GM19351 (cell line): ENCODE data around the gene PIK3R6.
A peak's percentile ranks its signal among the peaks of the same experiment; 100 is the strongest.
"Not testable (repeated sequence)": the region's sequence is repeated elsewhere in the genome, so short reads cannot be mapped to it uniquely, and the experiment has no call there.

Source experiments
- ATAC-seq: cut with Tn5 transposase; IDR thresholded peaks from one replicate; pipeline ENCODE4 v1.9.1; 2021; ENCODE audit warnings: mild to moderate bottlenecking, moderate library complexity; ENCODE audit not compliant: unreplicated experiment

The PIK3R6 gene

DNA sequence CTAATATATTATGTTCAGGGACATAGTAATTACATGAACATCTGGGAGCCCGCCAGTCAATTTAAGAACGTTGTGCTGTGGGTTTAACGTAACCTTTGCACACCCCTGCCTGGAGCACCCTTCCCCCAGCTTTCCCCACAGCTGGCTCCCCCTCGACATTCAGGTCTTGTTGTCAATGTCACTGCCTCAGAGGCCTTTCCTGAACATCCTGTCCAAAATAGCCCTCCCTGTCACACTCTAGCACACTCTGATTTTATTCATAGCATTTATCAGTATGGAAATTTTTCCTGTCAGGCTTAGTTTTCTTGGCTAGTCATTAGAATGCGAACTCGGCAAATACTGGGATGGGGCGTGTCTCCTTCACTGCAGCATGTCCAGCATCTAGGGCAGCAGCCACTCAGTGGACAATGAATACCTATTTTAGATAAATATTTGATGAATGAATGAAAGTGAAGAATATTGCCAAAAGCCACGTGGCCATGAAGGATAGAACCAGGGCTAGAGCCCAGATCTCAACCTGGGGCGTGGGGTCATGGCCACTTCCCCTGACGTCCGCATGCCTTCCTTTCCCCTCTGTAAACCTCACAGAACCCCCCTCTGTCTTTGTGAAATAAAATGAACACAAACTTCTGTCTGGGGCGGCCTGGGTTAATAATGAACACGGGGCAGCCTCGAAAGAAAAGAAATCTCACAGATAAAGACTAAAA, 10.5 kb downstream of the PIK3R6 start:
- no peak for ATAC-seq

DNA sequence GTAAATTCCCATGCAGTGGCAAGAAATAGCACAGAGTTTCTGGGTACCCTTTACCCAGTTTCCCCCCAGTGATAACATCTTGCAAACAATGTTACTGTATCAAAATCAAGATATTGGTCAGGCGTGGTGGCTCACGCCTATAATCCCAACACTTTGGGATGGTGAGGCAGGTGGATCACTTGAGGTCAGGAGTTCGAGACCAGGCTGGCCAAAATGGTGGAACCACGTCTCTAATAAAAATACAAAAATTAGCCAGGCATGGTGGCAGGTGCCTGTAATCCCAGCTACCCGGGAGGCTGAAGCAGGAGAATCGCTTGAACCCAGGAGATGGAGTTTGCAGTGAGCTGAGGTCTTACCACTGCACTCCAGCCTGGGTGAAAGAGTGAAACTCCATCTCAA, 11.3 kb downstream of the PIK3R6 start:
- ATAC-seq, result not testable (repeated sequence)

- peak; percentile 46 for ATAC-seq
Measured at GRCh38 chr17:8855477-8856204, 11.8 kb downstream of the PIK3R6 start.

GRCh38 chr17:8851600-8851999, 15.9 kb downstream of the PIK3R6 start:
- ATAC-seq, result no peak

GRCh38 chr17:8849311-8850041, 18.0 kb downstream of the PIK3R6 start:
- no peak for ATAC-seq

GRCh38 chr17:8847891-8848290, 19.6 kb downstream of the PIK3R6 start:
- ATAC-seq, result no peak

DNA sequence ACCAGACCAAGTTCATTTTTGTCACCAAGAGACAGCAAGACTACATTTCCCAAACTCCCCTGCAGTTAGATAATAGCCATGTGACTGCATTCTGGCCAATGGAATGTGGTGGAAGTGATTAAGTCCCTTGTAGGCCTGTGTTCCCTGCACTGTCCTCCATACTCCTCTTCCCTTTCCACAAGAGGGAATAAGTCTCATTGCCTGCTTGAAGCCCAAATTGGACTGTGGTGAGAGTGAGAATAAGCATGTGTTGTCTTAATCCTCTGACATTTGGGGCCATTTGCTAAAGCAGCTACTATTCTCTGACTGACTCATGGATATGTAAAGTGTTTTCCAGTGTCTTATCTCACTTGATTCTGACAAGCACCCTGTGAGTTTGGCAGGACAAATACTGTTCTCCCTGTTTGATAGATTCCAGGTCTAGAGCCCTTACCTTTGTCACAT, 20.7 kb downstream of the PIK3R6 start:
- no peak for ATAC-seq

- ATAC-seq, result no peak
Measured at GRCh38 chr17:8844229-8845218, 22.9 kb downstream of the PIK3R6 start.

DNA sequence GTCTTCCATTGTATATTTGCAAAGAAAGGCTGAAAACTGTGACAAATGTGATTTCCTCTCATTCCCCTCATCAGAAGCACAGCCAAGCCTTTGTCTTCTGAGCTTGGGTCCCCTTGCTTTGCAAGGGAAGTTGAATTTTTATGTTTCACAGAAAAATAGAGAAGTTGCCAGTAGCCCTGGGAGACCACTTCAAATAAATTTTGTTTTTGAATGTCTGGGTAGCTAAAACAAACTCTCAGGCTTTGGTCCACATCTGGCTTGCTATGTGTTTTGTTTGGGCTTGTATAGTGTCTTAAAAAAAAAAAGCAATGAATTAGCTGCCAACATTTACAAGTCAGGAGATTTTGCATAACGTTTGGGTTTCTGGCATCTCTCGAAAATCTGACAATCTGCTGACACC, 24.1 kb downstream of the PIK3R6 start:
- no peak for ATAC-seq

GRCh38 chr17:8841844-8842243, 25.6 kb downstream of the PIK3R6 start:
- ATAC-seq, result no peak

DNA sequence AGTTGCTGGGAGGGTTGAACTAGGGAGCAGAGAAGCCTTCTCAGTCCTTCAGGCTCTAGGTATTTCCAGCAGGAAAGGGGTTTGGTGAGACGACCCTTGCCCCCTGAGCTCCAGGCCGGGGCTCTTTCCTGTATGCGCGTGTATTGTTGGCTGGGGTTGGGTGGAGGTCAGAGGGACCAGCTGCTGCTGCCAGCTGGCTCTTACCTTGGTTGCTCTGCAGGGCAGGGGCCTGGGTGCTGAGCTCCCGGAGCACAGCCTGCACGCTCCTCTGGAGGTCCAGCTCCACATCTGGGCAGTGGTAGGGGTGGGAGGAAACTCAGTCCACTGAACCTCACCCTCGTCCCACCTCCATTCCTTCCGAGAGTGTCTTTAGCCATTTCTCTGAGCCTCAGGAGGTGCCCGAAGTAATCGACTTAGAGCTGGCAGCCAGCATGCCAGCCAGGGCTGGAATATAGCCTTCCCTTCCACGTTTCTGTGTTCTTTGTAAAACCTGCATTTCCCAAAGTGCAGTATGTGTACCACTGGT, 28.0 kb downstream of the PIK3R6 start:
- no peak for ATAC-seq

- ATAC-seq, result no peak
Measured at GRCh38 chr17:8838551-8839095, 28.9 kb downstream of the PIK3R6 start.

GRCh38 chr17:8837563-8838075, 29.9 kb downstream of the PIK3R6 start:
- no peak for ATAC-seq

DNA sequence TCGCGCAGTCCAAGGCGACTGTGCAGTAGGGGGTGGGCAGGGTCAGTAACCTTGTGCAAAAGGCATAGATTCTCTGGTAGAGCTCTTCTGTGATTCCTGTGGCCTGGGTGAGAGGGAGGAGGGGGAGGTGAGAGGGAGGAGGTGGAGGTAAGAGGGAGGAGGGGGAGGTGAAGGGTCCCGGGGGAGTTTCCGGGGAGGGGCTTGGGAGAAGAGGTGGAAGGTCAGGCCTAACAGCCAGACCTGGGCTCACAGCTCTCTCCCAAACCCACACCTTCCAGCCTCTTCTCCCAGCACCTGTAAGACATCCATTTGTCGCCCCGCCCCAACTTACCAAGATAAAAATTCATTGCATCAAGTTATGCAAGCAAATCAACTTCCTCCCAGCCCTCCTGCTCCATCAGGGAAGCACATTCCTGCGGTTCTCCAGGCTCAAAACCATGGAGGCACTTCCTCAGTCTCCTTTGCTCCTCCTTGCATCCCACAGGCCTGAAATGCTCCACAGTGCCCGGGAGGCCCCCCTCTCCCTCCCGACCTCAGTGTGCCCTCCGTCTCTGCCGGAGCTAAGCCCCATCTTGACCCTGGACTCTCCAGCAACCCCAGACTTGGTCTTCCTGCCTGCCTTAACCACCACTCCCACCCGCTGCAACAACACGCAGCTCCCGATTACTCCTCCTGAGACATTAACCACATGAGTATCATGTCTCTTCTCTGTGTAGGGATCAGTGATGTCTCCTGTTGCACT, 30.5 kb downstream of the PIK3R6 start:
- ATAC-seq, result no peak

- no peak for ATAC-seq
Measured at GRCh38 chr17:8835631-8836364, 31.7 kb downstream of the PIK3R6 start.

DNA sequence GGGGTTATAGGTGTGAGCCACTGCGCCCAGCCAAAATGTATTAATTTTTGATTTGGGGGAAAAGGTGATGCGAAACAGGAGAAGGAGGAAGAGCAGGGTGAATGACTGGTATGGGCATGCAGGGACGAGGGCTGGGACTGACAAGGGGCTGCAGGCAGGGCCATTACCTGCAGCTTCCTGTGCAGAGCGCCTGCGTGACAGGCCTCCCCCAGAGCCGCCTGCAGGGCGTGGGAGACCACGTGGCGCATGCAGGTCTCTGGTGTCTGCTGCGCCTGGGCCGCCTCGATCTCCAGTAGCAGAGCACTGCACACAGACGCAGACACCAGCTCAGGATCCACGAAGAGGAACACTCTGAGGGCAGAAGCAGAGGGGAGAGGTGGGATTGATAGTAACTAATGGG, 32.4 kb downstream of the PIK3R6 start:
- no peak for ATAC-seq

DNA sequence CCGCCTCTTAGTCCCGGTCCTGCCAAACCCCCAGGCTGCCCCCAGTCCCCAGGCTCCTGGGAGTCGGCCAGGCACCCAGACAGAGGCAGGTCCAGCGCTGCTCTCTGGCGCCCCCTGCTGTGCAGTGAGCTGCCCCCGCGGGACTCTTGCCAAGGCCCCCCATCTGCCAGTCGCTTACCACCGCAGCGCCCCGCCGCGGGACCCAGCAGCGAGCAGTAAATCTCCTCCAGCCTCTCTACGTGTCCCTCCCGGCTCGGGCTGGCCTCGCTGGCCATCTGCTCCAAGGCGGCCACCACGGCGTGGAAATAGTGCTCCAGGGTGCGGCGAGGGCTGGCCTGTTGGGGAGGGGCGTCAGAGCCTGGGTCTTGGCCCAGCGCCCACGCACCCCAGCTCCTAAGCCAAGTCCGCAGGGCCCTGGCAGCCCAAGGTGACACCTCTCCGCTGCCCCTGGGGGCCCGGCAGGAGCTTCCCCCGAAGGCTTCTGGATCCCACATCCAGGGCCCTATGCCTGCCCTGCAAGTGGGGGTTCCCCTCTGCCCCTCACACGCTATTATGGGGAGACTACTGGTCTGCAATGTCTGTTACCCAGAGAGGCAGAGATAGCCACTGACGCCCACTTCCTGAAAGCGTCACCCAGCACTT, 34.6 kb downstream of the PIK3R6 start:
- no peak for ATAC-seq

DNA sequence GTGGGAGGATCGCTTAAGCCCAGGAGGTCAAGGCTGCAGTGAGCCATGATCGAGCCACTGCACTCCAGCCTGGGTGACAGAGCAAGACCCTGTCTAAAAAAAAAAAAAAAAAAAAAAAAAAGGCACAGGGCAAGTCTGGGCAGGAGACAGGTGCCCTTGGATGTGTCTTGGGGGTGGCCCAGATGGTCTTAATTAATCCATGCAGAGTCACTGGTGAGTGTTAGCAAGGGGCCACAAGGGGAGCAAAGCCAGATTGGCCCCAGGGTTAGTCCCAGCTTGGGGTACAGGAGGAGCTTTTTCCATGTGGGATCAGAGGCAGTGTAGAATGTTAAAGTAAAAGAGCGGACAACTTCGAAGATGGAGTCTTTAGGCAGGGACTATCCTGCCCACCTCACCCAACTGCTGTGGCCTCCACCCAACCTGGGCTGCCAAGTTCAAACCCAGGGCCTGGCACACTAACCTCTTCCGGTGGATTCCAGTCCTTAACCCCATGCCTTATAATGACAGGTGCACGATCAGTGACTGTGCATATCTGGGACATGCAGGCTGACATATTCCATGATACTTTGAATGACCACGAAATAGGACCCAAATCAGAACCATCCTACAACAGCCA, 36.1 kb downstream of the PIK3R6 start:
- ATAC-seq, result no peak
